ENCODE results near the gene KRT80.

KRT80 gene

DNA sequence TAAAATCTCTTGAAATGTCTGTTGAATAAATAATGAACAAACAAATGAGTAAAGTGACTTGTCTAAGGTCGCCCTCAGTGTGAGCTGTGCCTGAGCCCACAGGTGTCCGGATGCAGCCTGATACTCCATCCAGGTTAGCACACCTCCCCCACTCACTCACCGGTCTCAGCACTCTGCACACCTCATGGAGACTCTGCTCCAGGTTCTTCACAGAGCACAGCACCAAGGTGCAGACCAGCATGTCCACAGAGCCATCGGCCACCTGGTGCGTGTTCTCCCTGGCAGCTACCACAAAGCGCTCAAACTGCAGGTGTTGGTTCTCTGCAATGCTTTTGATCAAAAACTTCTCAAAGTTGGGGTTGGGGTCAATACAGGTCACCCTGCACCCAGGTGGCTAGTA, 37.1 kb upstream of the KRT80 start:
- DNase-seq (ENCODE audit: low spot score) = no peak

DNA sequence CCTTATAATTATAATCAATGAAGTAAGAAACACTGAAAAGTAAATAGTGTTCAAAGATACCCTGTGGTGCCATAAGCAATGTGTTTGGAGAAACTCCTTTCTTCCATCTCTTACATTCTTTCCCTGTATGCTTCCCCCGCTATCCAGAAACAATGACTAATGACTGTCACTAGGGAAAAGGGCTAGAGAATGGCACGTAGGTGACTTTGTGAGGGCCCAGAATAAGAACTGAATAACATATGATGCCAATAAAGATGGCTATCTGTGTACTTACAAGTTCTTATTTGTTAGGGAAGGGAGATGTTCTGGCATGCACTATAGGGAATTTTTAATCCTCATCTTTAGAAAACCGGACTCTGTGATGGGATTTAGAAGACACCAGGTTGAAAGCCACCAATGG, 36.6 kb upstream of the KRT80 start:
- DNase-seq (ENCODE audit: low spot score) = no peak

DNA sequence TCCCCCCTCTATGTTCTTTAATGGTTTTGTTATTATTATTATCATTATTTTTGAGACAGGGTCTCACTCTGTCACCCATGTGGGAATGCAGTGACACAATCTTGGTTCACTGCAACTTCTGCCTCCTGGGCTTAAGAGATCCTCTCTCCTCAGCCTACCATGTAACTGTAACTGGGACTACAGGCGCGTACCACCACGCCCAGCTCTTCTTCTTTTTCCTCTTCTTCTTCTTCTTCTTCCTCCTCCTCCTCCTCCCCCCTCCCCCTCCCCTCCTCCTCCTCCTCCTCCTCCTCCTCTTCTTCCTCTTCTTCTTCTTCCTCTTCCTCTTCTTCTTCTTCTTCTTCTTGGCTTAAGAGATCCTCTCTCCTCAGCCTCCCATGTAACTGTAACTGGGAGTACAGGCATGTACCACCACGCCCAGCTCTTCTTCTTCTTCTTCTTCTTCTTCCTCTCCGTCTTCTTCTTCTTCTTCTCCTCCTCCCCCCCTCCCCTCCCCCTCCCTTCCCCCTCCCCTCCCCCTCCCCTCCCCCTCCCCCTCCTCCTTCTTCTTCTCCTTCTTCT, 35.9 kb upstream of the KRT80 start:
- no peak for DNase-seq (ENCODE audit: low spot score)

DNA sequence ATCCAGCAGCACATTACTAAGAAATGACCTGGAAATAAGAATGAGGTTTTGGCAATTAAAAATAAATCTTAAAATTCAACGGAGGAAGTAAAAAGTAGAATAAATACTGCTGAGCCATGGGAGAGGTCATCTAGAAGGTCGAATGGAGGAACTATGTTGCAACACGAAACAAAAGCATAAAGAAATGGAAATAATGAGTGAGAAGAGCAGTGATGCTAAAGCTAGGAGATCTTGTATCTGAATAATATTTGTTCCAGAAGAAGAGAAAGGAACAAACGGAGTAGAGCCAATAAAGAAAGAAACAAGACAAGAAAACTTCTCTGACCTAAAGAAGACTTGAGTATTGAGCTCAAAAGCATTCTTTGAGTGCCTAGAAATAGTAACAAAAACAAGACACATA, 34.6 kb upstream of the KRT80 start:
- no peak for DNase-seq (ENCODE audit: low spot score)

DNA sequence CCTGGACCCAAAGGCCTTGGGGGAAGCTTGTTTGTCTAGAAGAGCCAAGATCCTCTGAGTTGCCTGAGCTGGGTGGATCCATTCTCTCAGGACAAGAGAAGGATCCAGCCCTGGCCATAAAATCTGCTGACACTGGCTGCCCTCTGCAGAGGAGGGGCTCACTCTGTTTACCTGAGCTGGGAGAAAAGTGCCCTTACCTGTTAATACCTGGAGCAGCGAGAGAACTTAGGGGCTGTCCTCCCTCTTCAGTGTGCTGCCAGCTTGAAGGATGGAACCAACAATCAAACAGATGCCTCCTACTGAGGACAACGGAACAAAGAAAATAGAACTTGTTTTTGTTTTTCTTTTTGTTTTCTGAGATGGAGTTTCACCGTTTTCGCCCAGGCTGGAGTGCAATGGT, 33.9 kb upstream of the KRT80 start:
- DNase-seq (ENCODE audit: low spot score) = no peak

DNA sequence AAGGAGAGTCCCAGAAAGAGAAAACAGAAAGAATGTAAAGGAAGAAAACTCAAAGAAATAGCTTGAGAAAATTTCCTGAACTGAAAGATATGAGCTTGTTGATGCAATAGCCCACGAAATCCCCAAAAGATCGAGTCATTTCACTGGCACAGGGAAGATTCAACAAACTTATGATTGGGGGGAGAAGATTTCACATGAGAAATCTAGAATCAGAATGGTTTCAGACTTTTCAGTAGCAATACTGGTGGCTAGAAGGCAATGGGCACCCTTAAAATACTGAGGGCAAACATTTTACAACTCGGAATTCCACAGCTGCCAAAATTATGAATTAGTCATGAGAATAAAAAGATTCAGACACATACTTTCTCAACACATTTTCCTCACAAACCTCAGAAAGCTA, 32.3 kb upstream of the KRT80 start:
- DNase-seq (ENCODE audit: low spot score) = no peak

DNA sequence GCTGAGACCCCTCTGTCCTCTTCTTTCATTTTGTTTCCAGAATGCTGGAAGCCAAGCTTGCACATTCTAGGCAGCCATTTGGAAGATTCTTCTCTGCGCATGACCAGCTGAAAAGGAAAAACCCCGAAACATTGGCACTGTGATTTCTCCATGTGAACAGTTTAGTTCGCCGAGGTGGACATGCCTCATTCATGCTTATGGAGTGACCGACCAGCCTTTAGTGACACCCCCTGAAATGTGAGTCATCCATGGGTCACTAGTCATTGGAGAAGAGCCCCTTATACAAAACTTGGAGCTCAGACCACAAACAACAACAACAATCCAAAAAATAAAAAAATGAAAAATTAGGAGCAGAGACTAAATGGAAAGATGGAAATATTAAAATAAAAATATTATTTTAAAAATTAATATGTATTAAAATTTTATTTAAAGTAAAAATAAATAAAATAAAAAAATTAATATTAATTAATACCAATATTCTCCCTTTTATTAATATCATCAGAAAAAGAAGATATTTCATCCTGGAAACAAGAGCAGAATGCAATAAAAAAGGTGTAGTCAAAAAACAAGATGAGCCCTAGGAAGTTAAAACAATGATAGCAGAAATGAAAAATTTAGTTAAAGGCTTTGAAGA, 31.7 kb upstream of the KRT80 start:
- no peak for DNase-seq (ENCODE audit: low spot score)

DNA sequence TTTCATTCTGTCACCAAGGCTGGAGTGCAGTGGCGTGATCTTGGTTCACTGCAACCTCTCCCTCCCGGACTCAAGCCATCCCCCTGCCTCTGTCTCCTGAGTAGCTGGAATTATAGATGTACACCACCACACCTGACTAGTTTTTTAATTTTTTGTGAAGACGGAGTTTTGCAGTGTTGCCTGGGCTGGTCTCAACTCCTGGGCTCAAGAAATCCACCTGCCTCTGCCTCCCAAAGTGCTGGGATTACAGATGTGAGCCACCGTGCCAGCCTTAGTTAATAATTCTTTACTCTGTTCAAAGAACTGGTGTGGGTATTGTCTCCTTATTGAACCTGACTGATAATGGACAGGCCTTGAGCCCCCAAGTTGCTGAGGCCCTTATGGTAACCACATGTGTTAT, 30.9 kb upstream of the KRT80 start:
- DNase-seq (ENCODE audit: low spot score) = no peak

DNA sequence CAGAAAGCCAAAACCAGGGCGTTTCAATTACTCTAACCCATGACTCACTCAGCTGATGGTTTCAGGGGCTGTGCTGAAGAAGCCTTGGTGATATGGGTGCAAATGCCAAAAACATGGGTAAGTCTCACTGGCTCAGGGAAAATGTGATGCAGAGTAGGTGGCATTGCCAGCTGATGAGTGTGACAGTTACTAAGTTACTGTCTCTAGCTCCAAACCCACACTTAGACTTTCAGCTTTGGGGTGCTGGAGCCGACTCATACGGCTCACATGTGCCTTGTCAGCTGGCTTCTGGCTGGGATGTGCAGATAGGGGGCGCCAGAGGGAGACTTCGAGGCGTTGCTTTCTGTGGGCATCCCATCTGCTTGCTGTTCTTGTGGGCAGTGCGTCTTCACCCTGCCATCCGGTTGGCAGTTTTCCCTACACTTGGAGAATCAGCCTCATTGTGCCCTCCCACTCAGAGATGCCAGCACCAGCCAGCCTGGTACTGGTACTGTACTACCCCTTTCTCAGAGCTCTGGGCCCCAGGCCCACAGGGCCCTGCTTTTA, 30.2 kb upstream of the KRT80 start:
- peak; percentile 46 for DNase-seq (ENCODE audit: low spot score)

DNA sequence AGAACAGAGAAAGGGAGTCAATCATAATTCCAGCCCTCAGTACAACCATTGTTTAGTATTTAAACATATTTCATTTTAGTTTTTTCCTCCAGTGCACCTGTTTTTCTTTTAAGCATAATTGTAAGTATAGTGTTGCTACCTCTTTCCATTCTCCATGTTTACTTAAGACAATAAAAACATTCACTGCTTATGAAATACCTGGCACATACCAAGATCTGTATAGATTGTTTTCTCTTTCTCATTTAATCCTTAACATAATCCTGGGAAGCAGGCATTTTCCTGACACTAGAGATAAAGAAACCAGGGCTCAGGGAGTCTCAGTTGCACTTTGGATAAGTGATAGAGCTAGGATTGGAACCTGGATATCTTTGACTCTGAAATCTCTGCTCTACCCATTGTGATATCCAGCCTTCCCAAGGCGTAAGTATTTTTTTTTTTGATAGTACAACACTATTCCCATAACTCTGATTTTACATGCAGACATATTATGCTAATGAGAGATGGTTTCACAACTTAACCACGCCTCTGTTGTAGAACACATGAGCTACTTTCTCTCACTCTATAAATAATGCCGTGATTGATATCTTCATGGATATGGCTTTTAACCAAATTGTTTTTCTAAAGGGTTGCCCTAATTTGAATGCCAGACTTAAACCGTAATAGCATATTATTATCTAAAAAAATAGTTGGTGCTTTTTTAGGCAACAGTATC, 29.4 kb upstream of the KRT80 start:
- no peak for DNase-seq (ENCODE audit: low spot score)

DNA sequence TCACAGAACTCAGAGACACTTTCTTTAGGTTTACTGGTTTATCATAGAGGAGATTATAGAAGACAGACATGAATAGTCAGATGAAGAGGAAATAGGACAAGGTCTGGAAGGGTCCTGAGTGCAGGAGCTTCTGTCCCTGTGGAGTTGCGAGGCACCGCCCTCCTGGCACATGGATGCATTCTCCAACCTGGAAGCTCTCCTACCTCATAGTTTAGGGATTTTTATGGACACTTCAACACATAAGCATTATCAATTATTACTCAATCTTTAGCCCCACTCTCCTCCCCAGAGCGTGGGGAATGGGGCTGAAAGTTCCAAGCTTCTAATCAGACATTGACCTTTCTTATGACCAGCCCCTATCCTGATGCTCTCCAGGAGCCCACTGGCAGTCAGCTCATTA, 28.7 kb upstream of the KRT80 start:
- no peak for DNase-seq (ENCODE audit: low spot score)

DNA sequence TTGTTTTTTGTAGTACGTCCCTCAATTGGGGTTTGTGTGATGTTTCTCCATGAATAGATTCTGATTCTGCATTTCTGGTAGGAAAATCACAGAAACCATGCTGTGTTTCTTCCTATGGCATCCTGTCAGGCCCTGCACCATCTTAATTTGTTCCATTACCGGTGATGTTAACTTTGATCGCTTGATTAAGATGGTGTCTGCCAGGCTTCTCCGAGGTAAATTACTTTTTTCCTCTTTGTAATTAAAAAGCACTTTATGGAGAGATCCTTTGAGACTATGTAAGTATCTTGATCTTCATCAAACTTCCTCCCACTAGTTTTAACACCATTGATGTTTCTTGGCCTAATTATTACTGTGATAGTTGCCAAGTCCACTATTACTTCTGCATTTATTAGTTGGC, 26.2 kb upstream of the KRT80 start:
- DNase-seq (ENCODE audit: low spot score) = no peak

DNA sequence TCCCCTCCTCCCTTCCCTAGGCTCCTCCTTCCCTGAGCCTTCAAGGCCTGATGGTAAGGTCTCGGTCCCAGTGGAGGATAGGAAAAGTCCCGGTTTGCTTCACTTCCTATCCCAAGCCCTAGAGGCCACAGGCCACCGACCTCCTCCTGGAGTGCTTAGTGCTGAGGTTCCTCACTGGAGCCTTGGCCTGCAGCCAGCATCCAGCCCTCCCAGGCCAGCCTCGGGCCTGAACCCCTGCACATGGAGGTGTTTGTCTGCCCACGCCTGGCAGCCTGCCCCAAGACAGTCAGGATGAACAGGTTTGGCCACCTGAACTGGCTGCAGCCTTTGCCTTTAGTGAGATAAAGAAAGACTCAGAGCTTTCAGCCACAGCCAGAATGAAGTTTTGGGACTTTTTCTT, 25.4 kb upstream of the KRT80 start:
- no peak for DNase-seq (ENCODE audit: low spot score)

DNA sequence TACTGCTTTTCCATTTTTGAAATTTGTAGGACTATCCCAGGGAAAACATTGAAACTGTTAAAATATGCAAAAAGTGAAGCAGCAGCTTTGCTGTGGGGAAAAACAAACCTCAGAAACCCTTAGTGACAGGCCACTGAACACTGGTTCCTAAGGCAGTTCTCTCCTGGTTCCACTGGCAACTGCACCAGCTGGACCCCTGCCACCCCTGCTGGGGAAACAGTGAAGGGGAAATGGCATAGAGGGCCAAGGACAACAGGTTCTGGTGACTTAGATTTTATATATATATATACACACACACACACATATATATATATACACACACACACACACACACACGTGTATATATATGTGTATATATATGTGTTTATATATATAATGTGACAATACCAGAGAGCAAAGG, 25.0 kb upstream of the KRT80 start:
- DNase-seq (ENCODE audit: low spot score) = no peak

DNA sequence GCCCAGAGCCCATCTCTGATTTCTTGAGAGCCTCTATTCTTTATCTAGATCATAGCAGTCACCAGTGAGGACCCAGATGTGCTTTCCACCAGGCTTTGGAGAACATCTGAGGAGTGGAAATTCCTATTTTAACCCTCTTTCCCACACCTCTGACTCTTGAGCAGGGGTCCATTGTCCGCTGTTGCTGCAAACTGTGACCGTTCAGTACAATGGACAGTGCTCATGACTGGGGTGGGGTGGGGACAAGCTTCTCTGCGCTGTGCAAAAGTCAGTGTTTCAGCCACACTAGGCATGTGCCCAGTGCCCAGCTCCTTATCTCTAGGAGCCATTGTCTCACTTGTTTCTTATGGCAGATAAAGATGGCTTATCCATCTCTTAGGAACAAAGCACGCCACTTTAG, 24.3 kb upstream of the KRT80 start:
- DNase-seq (ENCODE audit: low spot score) = no peak

DNA sequence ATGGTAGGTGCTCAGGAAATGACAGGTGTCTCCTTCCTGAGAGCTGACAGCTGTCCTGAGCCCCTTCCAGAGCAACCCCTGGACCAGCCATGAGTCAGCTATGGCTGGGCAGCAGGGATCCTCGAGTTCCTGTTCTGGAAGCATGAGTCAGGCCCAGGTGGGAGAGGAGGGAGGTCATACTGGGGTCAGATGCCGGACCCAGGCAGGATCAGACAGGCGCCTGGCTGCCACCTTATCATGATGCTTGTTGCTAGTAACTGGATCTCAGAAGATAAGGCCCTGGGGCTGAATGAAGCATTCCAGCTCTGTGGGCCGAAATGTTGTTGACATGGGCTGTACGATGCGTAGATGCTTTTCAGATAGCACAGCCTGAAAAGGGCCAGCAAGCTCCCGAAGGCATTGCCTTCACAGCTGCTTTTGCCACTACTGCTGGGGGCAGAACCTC, 23.8 kb upstream of the KRT80 start:
- DNase-seq (ENCODE audit: low spot score) = no peak

DNA sequence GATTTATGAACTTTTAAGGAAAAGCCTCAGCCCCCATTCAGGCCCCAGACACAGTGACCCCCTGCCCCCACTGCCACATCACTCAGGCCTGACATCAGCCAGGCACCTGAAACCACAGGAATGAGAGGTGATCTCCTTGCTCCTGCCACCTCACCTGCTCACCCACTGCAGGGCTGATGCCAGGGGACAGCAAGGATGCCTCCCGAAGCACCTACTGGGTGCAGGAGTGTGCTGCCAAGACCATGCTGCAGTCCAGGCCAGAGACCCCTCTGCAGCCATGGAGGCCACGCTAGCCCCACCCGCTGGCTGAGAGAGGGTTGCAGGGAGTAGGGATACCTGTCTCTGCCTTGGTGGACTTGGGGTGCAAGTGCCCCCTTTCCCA, 22.6 kb upstream of the KRT80 start:
- DNase-seq (ENCODE audit: low spot score) = no peak

DNA sequence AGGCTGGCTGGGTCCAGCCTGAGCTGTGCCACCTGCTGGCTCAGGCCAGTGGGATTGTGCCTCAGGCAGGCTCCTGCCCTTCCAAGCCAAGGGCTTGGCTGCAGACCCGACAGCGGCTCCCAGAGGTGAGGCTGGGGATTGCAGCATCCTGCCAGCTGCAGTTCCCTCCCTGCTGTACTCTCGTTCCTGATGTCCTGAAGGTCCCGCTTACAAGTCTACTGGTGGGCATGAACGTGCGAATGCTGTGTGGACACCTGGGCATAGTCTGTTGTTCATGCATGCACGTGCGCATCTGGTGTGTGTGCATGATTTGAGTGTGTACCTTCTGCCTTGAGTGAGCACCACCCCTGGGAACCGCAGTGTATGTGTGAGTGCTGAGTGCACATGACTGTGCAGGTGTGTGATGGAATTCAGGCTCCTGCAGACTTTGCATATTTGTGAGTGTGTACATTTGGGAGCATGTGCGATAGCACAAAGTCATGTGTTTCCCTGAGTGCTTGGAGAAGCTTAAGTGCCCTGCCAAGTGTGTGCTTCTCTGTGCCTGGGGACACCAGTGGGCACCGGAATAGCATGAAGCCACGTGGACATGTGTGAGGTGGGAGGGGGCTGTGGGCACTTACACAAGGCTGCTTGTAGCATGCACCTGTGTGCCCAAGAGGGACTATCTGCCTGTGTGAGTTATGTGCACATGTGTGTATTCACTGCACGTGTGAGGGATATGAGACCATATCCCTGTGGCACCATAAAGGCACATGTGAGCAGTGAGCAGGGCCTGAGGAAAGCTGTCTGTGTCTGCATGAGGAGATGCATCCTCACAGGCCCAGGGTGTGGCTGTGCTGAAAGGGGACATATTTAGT, 22.0 kb upstream of the KRT80 start:
- DNase-seq (ENCODE audit: low spot score) = peak; percentile 89

DNA sequence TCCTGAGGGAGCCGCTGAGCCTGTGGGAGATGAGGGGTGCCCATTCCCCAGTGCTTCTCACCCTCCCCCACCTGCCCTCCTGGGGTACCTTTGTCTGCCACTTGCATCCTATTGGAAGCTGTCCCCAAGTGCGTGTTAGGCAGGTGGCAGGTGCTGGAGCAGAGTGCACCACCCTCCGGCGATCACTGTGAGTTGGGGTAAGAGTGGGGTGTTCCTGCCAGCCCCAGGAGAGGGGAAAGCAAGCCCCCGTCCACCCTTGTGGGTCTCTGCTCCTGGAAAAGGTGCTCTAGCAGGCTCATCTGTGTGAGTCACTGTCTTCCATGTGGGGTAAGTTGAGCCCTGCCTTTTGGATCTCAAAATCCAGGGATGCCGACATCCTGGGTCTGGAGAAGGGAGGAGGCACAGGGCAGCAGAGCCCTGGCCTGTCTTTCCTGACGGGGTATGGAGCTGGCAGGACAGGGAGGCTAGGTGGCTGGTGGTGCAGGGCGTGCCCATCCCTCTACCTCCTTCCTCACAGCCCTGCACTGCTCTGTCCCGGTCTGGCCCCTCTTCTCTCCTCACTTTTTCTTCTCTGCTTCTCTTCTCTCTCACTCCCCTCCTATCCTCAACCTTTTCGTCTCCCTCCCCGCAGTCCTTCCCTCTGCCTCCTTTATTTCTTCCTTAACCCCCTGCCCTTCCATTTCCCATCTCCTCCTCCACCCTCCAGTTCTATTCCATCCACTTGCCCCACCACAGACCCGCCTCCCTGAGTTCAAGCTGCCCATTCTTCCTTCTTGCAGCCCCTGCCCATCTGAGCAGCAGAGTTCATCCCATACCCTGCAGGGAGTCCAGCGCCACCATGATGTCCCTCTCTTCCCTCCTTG, 21.1 kb upstream of the KRT80 start:
- no peak for DNase-seq (ENCODE audit: low spot score)

DNA sequence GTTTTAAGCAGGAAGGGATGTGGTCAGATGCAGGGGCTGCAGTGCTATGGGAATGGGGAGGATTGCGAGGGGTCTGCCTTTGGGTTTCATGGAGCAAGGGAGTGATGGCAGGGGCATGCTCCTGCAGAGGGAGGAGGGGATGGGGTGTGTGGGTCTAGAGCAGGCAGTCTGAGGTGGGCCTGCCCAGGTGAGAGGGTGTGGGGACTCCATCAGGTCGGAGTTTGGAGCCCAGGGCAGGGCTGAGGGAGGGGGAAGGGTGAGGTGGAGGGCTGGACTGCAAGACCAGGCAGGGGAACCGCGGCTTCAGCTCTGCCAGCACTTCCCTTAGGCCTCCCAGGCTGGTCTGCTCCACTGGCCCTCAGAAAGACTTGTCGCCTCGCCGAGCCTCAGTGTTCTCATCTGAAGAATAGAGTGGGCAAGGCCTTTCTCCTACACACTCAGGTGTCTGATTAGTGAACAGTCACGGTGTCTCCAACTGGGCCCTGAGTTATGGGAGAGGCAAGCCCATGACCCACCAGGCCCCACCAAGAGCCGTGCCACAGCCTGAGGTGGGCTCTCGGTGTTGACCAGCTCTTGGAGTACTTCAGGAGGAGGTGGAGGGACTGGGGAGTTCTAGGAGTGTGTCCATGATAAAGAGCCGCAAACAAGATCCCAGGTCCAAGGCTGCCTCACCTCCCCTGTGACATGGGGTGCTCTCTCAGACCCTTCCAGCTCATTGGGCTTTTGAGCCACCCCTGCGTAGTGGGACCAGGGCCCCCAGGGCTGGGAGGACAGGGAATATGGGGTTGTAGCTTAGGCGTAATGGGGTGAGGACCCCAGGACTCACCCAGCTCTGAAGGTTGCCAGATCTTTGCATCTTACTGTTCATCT, 20.1 kb upstream of the KRT80 start:
- DNase-seq (ENCODE audit: low spot score) = no peak

Data from HuH-7 (cell line).